Progenitor cell of endocrine pancreas (in vitro differentiated cells): ENCODE results near the gene TMEM236. TPM values are rescaled to one million over a fixed set of nuclear protein-coding genes. Genes with fewer than 3 reads are reported as not detected.

Source experiments
- DNase-seq: peaks from one replicate; pipeline ENCODE4 v3.0.0; 2021; ENCODE audit warnings: low spot score; ENCODE audit not compliant: unreplicated experiment
- H3K27ac Mint-ChIP-seq: 2 replicates; pipeline ENCODE4 v1.8.0; 2021; ENCODE audit warnings: mild to moderate bottlenecking, moderate library complexity, mixed read lengths
- H3K27me3 Mint-ChIP-seq: 2 replicates; pipeline ENCODE4 v1.8.0; 2021; ENCODE audit warnings: mixed read lengths
- H3K36me3 Mint-ChIP-seq: 2 replicates; pipeline ENCODE4 v1.8.0; 2022; ENCODE audit warnings: mixed read lengths; ENCODE audit not compliant: insufficient read depth
- H3K4me1 Mint-ChIP-seq: 2 replicates; pipeline ENCODE4 v1.8.0; 2021; ENCODE audit warnings: low read depth, mixed read lengths
- H3K4me3 Mint-ChIP-seq: 2 replicates; pipeline ENCODE4 v1.8.0; 2021; ENCODE audit warnings: low read depth, mild to moderate bottlenecking, moderate library complexity, mixed read lengths
- H3K9me3 Mint-ChIP-seq: 2 replicates; pipeline ENCODE4 v1.8.0; 2021; ENCODE audit warnings: low read depth, mixed read lengths
- total RNA-seq: library from RNA; stranded (reverse); gene quantifications from 2 replicates; pipeline ENCODE4 v1.2.1, GENCODE V29; 2021
- TF ChIP-seq, protein P1 (sequence below): fragments of 200-600 bp; sonication (generic); IDR thresholded peaks from one replicate; pipeline ENCODE4 v1.5.0; 2021; ENCODE audit warnings: antibody characterized with exemption, mild to moderate bottlenecking; ENCODE audit not compliant: unreplicated experiment

TMEM236 gene
- total RNA-seq, 1 donor from 2014 or later, result 0.07 TPM

GRCh38 chr10:17802350-17802749, 50.3 kb downstream of the TMEM236 start:
- TF ChIP-seq, protein P1, sequence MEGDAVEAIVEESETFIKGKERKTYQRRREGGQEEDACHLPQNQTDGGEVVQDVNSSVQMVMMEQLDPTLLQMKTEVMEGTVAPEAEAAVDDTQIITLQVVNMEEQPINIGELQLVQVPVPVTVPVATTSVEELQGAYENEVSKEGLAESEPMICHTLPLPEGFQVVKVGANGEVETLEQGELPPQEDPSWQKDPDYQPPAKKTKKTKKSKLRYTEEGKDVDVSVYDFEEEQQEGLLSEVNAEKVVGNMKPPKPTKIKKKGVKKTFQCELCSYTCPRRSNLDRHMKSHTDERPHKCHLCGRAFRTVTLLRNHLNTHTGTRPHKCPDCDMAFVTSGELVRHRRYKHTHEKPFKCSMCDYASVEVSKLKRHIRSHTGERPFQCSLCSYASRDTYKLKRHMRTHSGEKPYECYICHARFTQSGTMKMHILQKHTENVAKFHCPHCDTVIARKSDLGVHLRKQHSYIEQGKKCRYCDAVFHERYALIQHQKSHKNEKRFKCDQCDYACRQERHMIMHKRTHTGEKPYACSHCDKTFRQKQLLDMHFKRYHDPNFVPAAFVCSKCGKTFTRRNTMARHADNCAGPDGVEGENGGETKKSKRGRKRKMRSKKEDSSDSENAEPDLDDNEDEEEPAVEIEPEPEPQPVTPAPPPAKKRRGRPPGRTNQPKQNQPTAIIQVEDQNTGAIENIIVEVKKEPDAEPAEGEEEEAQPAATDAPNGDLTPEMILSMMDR, result no peak
- H3K4me3 Mint-ChIP-seq, result no peak overlapping the region
- no peaks in the 10 kb centered on the region for H3K36me3 Mint-ChIP-seq
- no peak overlapping the region for H3K27ac Mint-ChIP-seq
- H3K27me3 Mint-ChIP-seq, result peaks cover 51% of the 10 kb centered on the region
- DNase-seq, result no peak
- H3K9me3 Mint-ChIP-seq, result peaks cover 6% of the 10 kb centered on the region
- H3K4me1 Mint-ChIP-seq, result no peaks in the 10 kb centered on the region

GRCh38 chr10:17802976-17803375, 51.0 kb downstream of the TMEM236 start:
- Mint-ChIP-seq H3K27me3 (peaks cover 54% of the 10 kb centered on the region), H3K4me3 (no peak overlapping the region), H3K4me1 (no peaks in the 10 kb centered on the region), H3K9me3 (peaks cover 6% of the 10 kb centered on the region), H3K36me3 (no peaks in the 10 kb centered on the region), H3K27ac (no peak overlapping the region)
- no peak for DNase-seq
- TF ChIP-seq, protein P1, result no peak

DNA sequence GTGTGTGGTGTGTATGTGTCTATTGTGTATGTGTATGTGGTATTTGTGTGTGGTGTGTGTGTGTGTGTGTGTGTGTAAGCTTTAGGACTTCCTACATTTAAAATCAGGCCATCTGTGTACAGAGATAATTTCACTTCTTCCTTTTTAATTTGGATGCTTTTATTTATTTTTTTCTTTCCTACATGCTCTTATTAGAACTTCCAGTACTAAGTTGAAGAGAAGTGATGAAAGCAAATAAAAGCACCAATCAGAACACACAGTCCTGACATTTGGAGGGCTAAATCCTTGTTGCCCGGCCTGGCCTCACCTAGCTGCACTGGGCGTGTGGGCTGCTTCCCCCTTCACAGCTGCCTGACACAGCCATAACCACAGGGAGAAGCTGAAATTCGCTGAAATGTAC, 53.3 kb downstream of the TMEM236 start:
- Mint-ChIP-seq H3K4me3 (no peak overlapping the region), H3K4me1 (peaks cover 2% of the 10 kb centered on the region), H3K36me3 (no peaks in the 10 kb centered on the region), H3K9me3 (peaks cover 6% of the 10 kb centered on the region), H3K27me3 (peaks cover 65% of the 10 kb centered on the region), H3K27ac (no peak overlapping the region)
- TF ChIP-seq, protein P1, result no peak
- DNase-seq, result no peak

DNA sequence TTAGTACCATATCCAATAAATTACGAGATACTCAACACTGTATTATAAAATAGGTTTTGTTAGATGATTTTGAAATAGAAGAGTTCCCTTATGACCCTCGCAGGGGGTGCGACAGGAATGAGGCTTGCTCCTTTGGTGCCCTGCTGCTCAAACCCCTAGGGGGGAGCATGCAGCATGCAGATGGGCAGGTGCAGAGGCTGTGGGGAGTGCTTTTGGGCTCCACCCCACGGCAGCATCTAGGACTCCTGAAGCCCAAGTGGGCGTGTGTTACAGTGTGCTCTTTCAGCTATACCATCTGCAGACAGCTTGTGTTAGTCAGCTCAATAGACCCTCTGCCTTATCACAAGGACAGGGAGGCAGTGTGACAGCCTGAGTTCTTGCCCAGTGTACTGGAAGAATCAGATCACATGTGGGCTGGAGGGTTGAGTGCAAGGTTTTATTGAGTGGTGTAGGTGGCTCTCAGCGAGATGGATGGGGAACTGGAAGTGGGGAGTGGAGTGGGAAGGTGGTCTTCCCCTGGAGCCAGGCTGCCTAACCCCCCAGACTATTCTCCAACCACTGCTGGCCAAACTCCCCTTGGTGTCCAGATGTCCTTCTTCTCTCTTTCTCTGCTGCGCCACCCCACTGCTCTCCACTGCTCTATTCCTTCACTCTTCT, 54.0 kb downstream of the TMEM236 start:
- Mint-ChIP-seq H3K27me3 (peaks cover 62% of the 10 kb centered on the region), H3K9me3 (peaks cover 6% of the 10 kb centered on the region), H3K27ac (no peak overlapping the region), H3K36me3 (no peaks in the 10 kb centered on the region), H3K4me1 (peaks cover 2% of the 10 kb centered on the region), H3K4me3 (no peak overlapping the region)
- no peak for DNase-seq
- TF ChIP-seq, protein P1, result peak; percentile 44

GRCh38 chr10:17808971-17809841, 57.2 kb downstream of the TMEM236 start, which contains the start of gene MRC1:
MRC1 (plus strand) TSS chr10:17809348; CDS start chr10:17809466, 118 bp downstream.
- no peak for DNase-seq
- H3K4me3 Mint-ChIP-seq, result no peak within 1 kb of the TSS
- no peaks in the 10 kb centered on the region for H3K36me3 Mint-ChIP-seq
- H3K4me1 Mint-ChIP-seq, result peaks cover 2% of the 10 kb centered on the region
- TF ChIP-seq, protein P1, result no peak
- H3K9me3 Mint-ChIP-seq, result peaks cover 5% of the 10 kb centered on the region
- H3K27me3 Mint-ChIP-seq, result peaks cover 67% of the 10 kb centered on the region
- H3K27ac Mint-ChIP-seq, result no peak within 1 kb of the TSS
